ENCODE measurements around the gene ATF7. TPM values are rescaled to one million over a fixed set of nuclear protein-coding genes. Genes with fewer than 3 reads are reported as not detected.
A peak's percentile ranks its signal among the peaks of the same experiment; 100 is the strongest.
"Not testable (repeated sequence)": the region's sequence is repeated elsewhere in the genome, so short reads cannot be mapped to it uniquely, and the experiment has no call there.

ATF7 gene
- total RNA-seq, 1 donor from 2014 or later = 14.2 TPM

DNA sequence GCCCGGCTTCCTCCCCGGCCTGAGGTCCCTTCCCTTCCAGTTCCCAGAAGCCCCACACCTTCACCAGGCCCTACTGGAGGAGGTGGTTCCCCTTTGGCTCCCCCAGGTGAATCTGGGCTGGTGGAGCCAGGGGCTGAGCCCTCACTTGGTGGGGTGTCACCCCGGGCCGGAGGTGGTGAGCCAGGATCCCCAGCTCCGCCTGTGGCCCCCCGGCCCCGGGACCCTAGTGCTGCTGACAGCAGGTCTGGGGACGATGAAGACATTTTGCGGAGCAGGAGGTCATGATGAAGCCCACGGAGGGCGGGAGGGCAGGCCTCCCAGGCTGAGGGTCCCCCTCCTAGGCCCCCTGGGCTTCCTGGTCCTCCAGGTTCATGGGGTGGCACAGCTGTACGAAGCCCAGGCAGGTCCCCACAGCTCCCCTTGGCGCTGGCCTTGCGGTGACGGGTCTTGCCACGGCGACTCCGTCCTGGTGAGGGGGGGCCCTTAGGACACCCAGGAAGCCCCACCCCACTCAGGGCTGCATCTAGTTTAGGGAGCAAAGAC, 143.5 kb downstream of the ATF7 start:
- H3K36me3 ChIP-seq (ENCODE audit: control insufficient read depth, insufficient read depth, low read length) = peaks cover 8% of the 10 kb centered on the region
- H3K27me3 ChIP-seq (ENCODE audit: control insufficient read depth, insufficient read depth, low read length) = no peaks in the 10 kb centered on the region
- no peak overlapping the region for H3K4me3 ChIP-seq (ENCODE audit: low read depth, low read length)
- TF ChIP-seq CTCF (IDR thresholded peaks at IDR 0.05; ENCODE audit: insufficient read depth, low read length, poor library complexity, severe bottlenecking) = no peak
- DNase-seq (ENCODE audit: low read depth) = no peak

DNA sequence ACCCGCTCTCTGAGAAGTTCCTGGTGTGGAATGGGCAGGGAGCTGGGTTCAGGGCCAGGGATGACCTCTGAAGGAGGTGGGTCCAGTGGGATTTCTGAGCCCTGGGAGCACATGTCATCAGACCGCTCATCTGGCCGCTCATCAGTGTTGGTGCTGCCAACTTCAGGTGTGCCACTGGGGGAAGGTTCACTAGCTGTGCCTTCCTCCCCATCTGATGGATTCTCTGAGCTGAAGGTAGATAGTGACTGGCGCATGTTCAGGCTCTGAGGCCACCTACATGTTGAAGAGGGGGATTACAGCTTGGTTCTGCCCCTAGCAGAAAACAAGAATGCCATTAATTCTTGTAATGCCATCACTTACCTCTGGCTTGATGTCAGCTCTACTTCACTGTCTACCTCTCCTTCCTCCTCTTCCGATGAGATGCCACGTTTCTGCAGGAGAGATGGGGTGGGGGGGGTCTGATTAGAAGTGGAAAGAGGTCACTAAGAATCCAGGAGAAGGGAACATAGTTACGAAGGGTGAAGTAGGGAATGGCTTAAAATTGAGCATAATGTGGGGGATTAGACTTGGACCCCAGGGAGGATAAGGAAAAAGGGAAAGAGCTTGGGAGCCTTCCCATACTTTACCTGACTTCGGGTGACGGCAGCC, 144.1 kb downstream of the ATF7 start:
- peak; percentile 34 for TF ChIP-seq CTCF (IDR thresholded peaks at IDR 0.05; ENCODE audit: insufficient read depth, low read length, poor library complexity, severe bottlenecking)
- DNase-seq (ENCODE audit: low read depth) = no peak
- peaks cover 8% of the 10 kb centered on the region for H3K36me3 ChIP-seq (ENCODE audit: control insufficient read depth, insufficient read depth, low read length)

DNA sequence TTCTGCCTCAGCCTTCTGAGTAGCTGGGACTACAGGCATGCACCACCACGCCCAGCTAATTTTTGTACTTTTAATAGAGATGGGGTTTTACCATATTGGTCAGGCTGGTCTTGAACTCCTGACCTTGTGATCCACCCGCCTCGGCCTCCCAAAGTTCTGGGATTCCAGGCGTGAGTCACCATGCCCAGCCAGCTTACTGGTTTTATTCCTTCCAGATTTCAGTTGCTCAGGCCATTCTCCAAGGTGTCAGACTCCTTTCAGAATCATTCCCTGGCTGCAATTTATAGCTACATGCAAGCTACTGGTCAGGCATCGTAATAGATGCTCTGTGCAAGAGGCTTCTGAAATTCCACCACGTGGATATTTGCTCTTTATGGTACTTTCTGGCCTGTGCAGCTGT, 144.7 kb downstream of the ATF7 start:
- not testable (repeated sequence) for DNase-seq (ENCODE audit: low read depth); H3K27me3 ChIP-seq (ENCODE audit: control insufficient read depth, insufficient read depth, low read length); H3K36me3 ChIP-seq (ENCODE audit: control insufficient read depth, insufficient read depth, low read length); H3K4me3 ChIP-seq (ENCODE audit: low read depth, low read length)

More for the DNA sequence above, 144.1 kb downstream of the ATF7 start:
- H3K4me3 ChIP-seq (ENCODE audit: low read depth, low read length) = no peak overlapping the region
- H3K27me3 ChIP-seq (ENCODE audit: control insufficient read depth, insufficient read depth, low read length) = no peaks in the 10 kb centered on the region

GRCh38 chr12:53480491-53481442, 145.4 kb downstream of the ATF7 start:
- Histone ChIP-seq H3K27me3 (ENCODE audit: control insufficient read depth, insufficient read depth, low read length) (no peaks in the 10 kb centered on the region), H3K36me3 (ENCODE audit: control insufficient read depth, insufficient read depth, low read length) (peaks cover 8% of the 10 kb centered on the region), H3K4me3 (ENCODE audit: low read depth, low read length) (no peak overlapping the region)
- no peak for DNase-seq (ENCODE audit: low read depth)
- TF ChIP-seq CTCF (IDR thresholded peaks at IDR 0.05; ENCODE audit: insufficient read depth, low read length, poor library complexity, severe bottlenecking) = no peak

GRCh38 chr12:53479331-53479730, 146.9 kb downstream of the ATF7 start:
- H3K36me3 ChIP-seq (ENCODE audit: control insufficient read depth, insufficient read depth, low read length) = peaks cover 6% of the 10 kb centered on the region
- H3K27me3 ChIP-seq (ENCODE audit: control insufficient read depth, insufficient read depth, low read length) = no peaks in the 10 kb centered on the region

More at GRCh38 chr12:53479331-53479730, 146.9 kb downstream of the ATF7 start:
- no peak for TF ChIP-seq CTCF (IDR thresholded peaks at IDR 0.05; ENCODE audit: insufficient read depth, low read length, poor library complexity, severe bottlenecking)
- DNase-seq (ENCODE audit: low read depth) = no peak
- H3K4me3 ChIP-seq (ENCODE audit: low read depth, low read length) = no peak overlapping the region

Measured in kidney epithelial cell (primary cell).